ENCODE data around the gene CYFIP2. TPM values are rescaled to one million over a fixed set of nuclear protein-coding genes. Genes with fewer than 3 reads are reported as not detected.

The CYFIP2 gene
- total RNA-seq, 1 donor from 2014 or later: 28.2 TPM

GRCh38 chr5:157269761-157270272 lies 3.9 kb downstream of the CYFIP2 start:
- peaks cover 22% of the 10 kb centered on the region for H3K27me3 ChIP-seq (ENCODE audit: low read depth)
- TF ChIP-seq CTCF (IDR thresholded peaks at IDR 0.05; ENCODE audit: borderline replicate concordance): no peak
- intact Hi-C loops (cut with micrococcal nuclease): no loop called here
- H3K4me1 ChIP-seq: peaks cover 62% of the 10 kb centered on the region
- no peak overlapping the region for H3K4me3 ChIP-seq
- no peaks in the 10 kb centered on the region for H3K9me3 ChIP-seq (replicated peaks)
- H3K36me3 ChIP-seq: no peaks in the 10 kb centered on the region
- H3K27ac ChIP-seq (replicated peaks): peak overlapping the region; percentile 81
- no peak for DNase-seq

- TF ChIP-seq CTCF (IDR thresholded peaks at IDR 0.05; ENCODE audit: borderline replicate concordance): no peak
- Histone ChIP-seq H3K4me1 (peaks cover 62% of the 10 kb centered on the region), H3K4me3 (no peak overlapping the region), H3K27ac (replicated peaks) (peak overlapping the region; percentile 81), H3K36me3 (no peaks in the 10 kb centered on the region), H3K27me3 (ENCODE audit: low read depth) (peaks cover 22% of the 10 kb centered on the region), H3K9me3 (replicated peaks) (no peaks in the 10 kb centered on the region)
- DNase-seq: no peak
- intact Hi-C loops (cut with micrococcal nuclease): no loop called here
These were observed 4.8 kb downstream of the CYFIP2 start for GRCh38 chr5:157270771-157271170.

GRCh38 chr5:157271740-157272271 lies 5.9 kb downstream of the CYFIP2 start:
- H3K4me3 ChIP-seq: no peak overlapping the region
- peak overlapping the region; percentile 81 for H3K27ac ChIP-seq (replicated peaks)
- peaks cover 53% of the 10 kb centered on the region for H3K4me1 ChIP-seq
- no peak for DNase-seq
- H3K36me3 ChIP-seq: no peaks in the 10 kb centered on the region
- no peak for TF ChIP-seq CTCF (IDR thresholded peaks at IDR 0.05; ENCODE audit: borderline replicate concordance)
- intact Hi-C loops (cut with micrococcal nuclease): no loop called here
- peaks cover 14% of the 10 kb centered on the region for H3K27me3 ChIP-seq (ENCODE audit: low read depth)
- H3K9me3 ChIP-seq (replicated peaks): no peaks in the 10 kb centered on the region

- H3K4me1 ChIP-seq: peaks cover 41% of the 10 kb centered on the region
- intact Hi-C loops (cut with micrococcal nuclease): no loop called here
- no peak for TF ChIP-seq CTCF (IDR thresholded peaks at IDR 0.05; ENCODE audit: borderline replicate concordance)
- no peak overlapping the region for H3K4me3 ChIP-seq
- H3K36me3 ChIP-seq: no peaks in the 10 kb centered on the region
- H3K27ac ChIP-seq (replicated peaks): peak overlapping the region; percentile 81
- no peaks in the 10 kb centered on the region for H3K9me3 ChIP-seq (replicated peaks)
- peaks cover 3% of the 10 kb centered on the region for H3K27me3 ChIP-seq (ENCODE audit: low read depth)
- DNase-seq: no peak
These were observed 7.2 kb downstream of the CYFIP2 start for GRCh38 chr5:157273131-157273556.

GRCh38 chr5:157275403-157275802 lies 9.5 kb downstream of the CYFIP2 start:
- H3K36me3 ChIP-seq: no peaks in the 10 kb centered on the region
- H3K4me1 ChIP-seq: peaks cover 30% of the 10 kb centered on the region
- no peak overlapping the region for H3K27ac ChIP-seq (replicated peaks)
- no peaks in the 10 kb centered on the region for H3K9me3 ChIP-seq (replicated peaks)
- DNase-seq: no peak
- no peak overlapping the region for H3K4me3 ChIP-seq
- no peak for TF ChIP-seq CTCF (IDR thresholded peaks at IDR 0.05; ENCODE audit: borderline replicate concordance)
- no peaks in the 10 kb centered on the region for H3K27me3 ChIP-seq (ENCODE audit: low read depth)
- intact Hi-C loops (cut with micrococcal nuclease): no loop called here
